MM.1S (cell line): ENCODE data around the gene GPR32.

ENCODE experiments used
- DNase-seq: peaks from one replicate; pipeline ENCODE4 v3.0.0-alpha.2; 2015
- H2AFZ ChIP-seq: fragments of 300-600 bp; sonication (generic); 2 replicates; pipeline ENCODE4 v1.6.0; 2016; ENCODE audit warnings: antibody characterized with exemption, low read length
- H3F3A ChIP-seq: fragments of 300-600 bp; sonication (generic); 2 replicates; pipeline ENCODE4 v1.6.1; 2016; ENCODE audit warnings: mild to moderate bottlenecking, antibody characterized with exemption, low read length, moderate library complexity, mixed read lengths; ENCODE audit not compliant: insufficient read depth
- H3K27ac ChIP-seq: fragments of 300-600 bp; sonication (generic); 2 replicates; pipeline ENCODE4 v1.5.1; 2016; ENCODE audit warnings: mild to moderate bottlenecking, low read length
- H3K27me3 ChIP-seq: fragments of 300-600 bp; sonication (generic); replicated peaks from 2 replicates; pipeline ENCODE4 v1.6.0; 2016; ENCODE audit warnings: low read length; ENCODE audit not compliant: insufficient read depth
- H3K36me3 ChIP-seq: fragments of 300-600 bp; sonication (generic); replicated peaks from 2 replicates; pipeline ENCODE4 v1.6.1; 2016; ENCODE audit warnings: mild to moderate bottlenecking, low read length, mixed read lengths; ENCODE audit not compliant: insufficient read depth
- H3K4me1 ChIP-seq: fragments of 300-600 bp; sonication (generic); 2 replicates; pipeline ENCODE4 v1.6.1; 2016; ENCODE audit warnings: low read length, mixed read lengths
- H3K4me2 ChIP-seq: fragments of 300-600 bp; sonication (generic); 2 replicates; pipeline ENCODE4 v1.6.0; 2016; ENCODE audit warnings: low read depth, low read length
- H3K4me3 ChIP-seq: fragments of 300-600 bp; sonication (generic); 2 replicates; pipeline ENCODE4 v1.5.1; 2016; ENCODE audit warnings: low read length, mixed read lengths
- H3K79me2 ChIP-seq: fragments of 300-600 bp; sonication (generic); 2 replicates; pipeline ENCODE4 v1.6.1; 2016; ENCODE audit warnings: mixed run types, low read length, mixed read lengths
- H3K9ac ChIP-seq: fragments of 300-600 bp; sonication (generic); 2 replicates; pipeline ENCODE4 v1.6.1; 2016; ENCODE audit warnings: low read length, mixed read lengths
- H3K9me2 ChIP-seq: fragments of 300-600 bp; sonication (generic); replicated peaks from 2 replicates; pipeline ENCODE4 v1.6.1; 2016; ENCODE audit warnings: mild to moderate bottlenecking, low read length, mixed read lengths; ENCODE audit not compliant: insufficient read depth
- H3K9me3 ChIP-seq: fragments of 300-600 bp; sonication (generic); replicated peaks from 2 replicates; pipeline ENCODE4 v1.6.1; 2016; ENCODE audit warnings: mild to moderate bottlenecking, low read length, mixed read lengths; ENCODE audit not compliant: insufficient read depth
- H4K20me1 ChIP-seq: fragments of 300-600 bp; sonication (generic); 2 replicates; pipeline ENCODE4 v1.6.1; 2016; ENCODE audit warnings: mild to moderate bottlenecking, low read length, moderate library complexity, mixed read lengths; ENCODE audit not compliant: insufficient read depth
- EZH2 ChIP-seq: fragments of 300-600 bp; sonication (generic); optimal IDR thresholded peaks from 2 replicates; pipeline ENCODE3; 2017; ENCODE audit warnings: low read depth, mild to moderate bottlenecking, antibody characterized with exemption, low read length, mixed read lengths
- EZH2phosphoT487 ChIP-seq: fragments of 300-600 bp; sonication (generic); IDR thresholded peaks from 2 replicates; pipeline ENCODE4 v1.6.1; 2018; ENCODE audit warnings: antibody characterized with exemption, low read length
- TF ChIP-seq, protein P1 (sequence below): fragments of 300-600 bp; sonication (generic); IDR thresholded peaks from 2 replicates; pipeline ENCODE4 v1.5.1; 2016; ENCODE audit warnings: antibody characterized with exemption, low read length, mixed read lengths

Gene GPR32

GRCh38 chr19:50820549-50821247 is 50.4 kb downstream of the GPR32 start:
- no peaks in the 10 kb centered on the region for H3K9me3 ChIP-seq
- no peak overlapping the region for H2AFZ ChIP-seq
- H3K27ac ChIP-seq = no peak overlapping the region
- no peaks in the 10 kb centered on the region for H3K4me1 ChIP-seq
- H3K9me2 ChIP-seq = no peaks in the 10 kb centered on the region
- no peak overlapping the region for H3K9ac ChIP-seq
- TF ChIP-seq EZH2 (no peak), EZH2phosphoT487 (no peak)
- TF ChIP-seq, protein P1, sequence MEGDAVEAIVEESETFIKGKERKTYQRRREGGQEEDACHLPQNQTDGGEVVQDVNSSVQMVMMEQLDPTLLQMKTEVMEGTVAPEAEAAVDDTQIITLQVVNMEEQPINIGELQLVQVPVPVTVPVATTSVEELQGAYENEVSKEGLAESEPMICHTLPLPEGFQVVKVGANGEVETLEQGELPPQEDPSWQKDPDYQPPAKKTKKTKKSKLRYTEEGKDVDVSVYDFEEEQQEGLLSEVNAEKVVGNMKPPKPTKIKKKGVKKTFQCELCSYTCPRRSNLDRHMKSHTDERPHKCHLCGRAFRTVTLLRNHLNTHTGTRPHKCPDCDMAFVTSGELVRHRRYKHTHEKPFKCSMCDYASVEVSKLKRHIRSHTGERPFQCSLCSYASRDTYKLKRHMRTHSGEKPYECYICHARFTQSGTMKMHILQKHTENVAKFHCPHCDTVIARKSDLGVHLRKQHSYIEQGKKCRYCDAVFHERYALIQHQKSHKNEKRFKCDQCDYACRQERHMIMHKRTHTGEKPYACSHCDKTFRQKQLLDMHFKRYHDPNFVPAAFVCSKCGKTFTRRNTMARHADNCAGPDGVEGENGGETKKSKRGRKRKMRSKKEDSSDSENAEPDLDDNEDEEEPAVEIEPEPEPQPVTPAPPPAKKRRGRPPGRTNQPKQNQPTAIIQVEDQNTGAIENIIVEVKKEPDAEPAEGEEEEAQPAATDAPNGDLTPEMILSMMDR = no peak
- H3K79me2 ChIP-seq = no peaks in the 10 kb centered on the region
- H3K36me3 ChIP-seq = no peaks in the 10 kb centered on the region
- no peak overlapping the region for H3K4me2 ChIP-seq
- H3F3A ChIP-seq = no peaks in the 10 kb centered on the region
- H3K27me3 ChIP-seq = peaks cover 93% of the 10 kb centered on the region
- no peaks in the 10 kb centered on the region for H4K20me1 ChIP-seq
- DNase-seq = no peak
- no peak overlapping the region for H3K4me3 ChIP-seq

DNA sequence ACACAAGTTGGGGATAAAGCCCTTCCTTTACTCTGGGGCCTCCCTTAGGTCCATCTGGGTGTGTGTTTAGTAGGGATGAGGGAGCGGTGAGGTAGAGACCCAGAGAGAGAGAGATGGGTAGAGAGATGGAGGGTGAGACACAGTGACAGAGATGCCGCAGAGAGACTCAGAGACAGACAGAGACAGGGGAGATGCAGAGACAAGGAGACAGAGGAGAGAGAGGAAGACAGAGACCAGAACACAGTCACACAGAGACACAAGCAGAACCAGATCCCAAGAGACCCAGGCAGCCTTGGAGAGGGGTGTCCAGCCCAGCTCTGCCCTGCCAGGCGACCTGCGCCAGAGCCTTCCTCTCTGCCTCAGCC is 51.0 kb downstream of the GPR32 start:
- no peak for DNase-seq
- Histone ChIP-seq H3K79me2 (no peaks in the 10 kb centered on the region), H3K36me3 (no peaks in the 10 kb centered on the region), H3K9me3 (no peaks in the 10 kb centered on the region), H3K27me3 (peaks cover 93% of the 10 kb centered on the region), H3K27ac (no peak overlapping the region), H3K4me3 (no peak overlapping the region), H2AFZ (no peak overlapping the region), H3K4me2 (no peak overlapping the region), H4K20me1 (no peaks in the 10 kb centered on the region), H3K4me1 (no peaks in the 10 kb centered on the region), H3K9ac (no peak overlapping the region), H3F3A (no peaks in the 10 kb centered on the region), H3K9me2 (no peaks in the 10 kb centered on the region)
- TF ChIP-seq, protein P1 = no peak
- TF ChIP-seq EZH2phosphoT487 = no peak
- TF ChIP-seq EZH2 = no peak
